GM23338 (cell line): ENCODE measurements around the gene SULF2. TPM values are rescaled to one million over a fixed set of nuclear protein-coding genes. Genes with fewer than 3 reads are reported as not detected.

Experiments used
- ATAC-seq: fragments of 200-7000 bp; cut with Tn5 transposase; 3 replicates; pipeline ENCODE4 v1.9.1; 2020
- DNase-seq: peaks from one replicate; pipeline ENCODE4 v3.0.0-alpha.2; 2015; ENCODE audit warnings: low spot score
- H2AFZ ChIP-seq: fragments of 200-600 bp; sonication (generic); 2 replicates; pipeline ENCODE4 v1.8.0; 2016; ENCODE audit warnings: antibody characterized with exemption, mild to moderate bottlenecking, moderate library complexity
- H3F3A ChIP-seq: fragments of 200-600 bp; sonication (generic); replicated peaks from 2 replicates; pipeline ENCODE4 v1.8.0; 2017; ENCODE audit warnings: antibody characterized with exemption, mixed run types, low read depth
- H3K27ac ChIP-seq: fragments of 200-600 bp; sonication (generic); 2 replicates; pipeline ENCODE4 v1.6.1; 2016; ENCODE audit warnings: low read depth
- H3K27me3 ChIP-seq: fragments of 200-600 bp; sonication (generic); 2 replicates; pipeline ENCODE4 v1.8.0; 2016; ENCODE audit warnings: mild to moderate bottlenecking, mixed run types, moderate library complexity; ENCODE audit not compliant: insufficient read depth
- H3K36me3 ChIP-seq: fragments of 200-600 bp; sonication (generic); 2 replicates; pipeline ENCODE4 v1.8.0; 2016; ENCODE audit warnings: mild to moderate bottlenecking; ENCODE audit not compliant: insufficient read depth
- H3K4me1 ChIP-seq: fragments of 200-600 bp; sonication (generic); 2 replicates; pipeline ENCODE4 v1.8.0; 2016; ENCODE audit warnings: mild to moderate bottlenecking, moderate library complexity; ENCODE audit not compliant: insufficient read depth
- H3K4me2 ChIP-seq: fragments of 200-600 bp; sonication (generic); 2 replicates; pipeline ENCODE4 v1.7.1; 2017; ENCODE audit warnings: mixed run types
- H3K4me3 ChIP-seq: fragments of 200-600 bp; sonication (generic); 2 replicates; pipeline ENCODE4 v1.6.1; 2016; ENCODE audit warnings: mixed run types
- H3K79me2 ChIP-seq: fragments of 200-600 bp; sonication (generic); replicated peaks from 2 replicates; pipeline ENCODE4 v1.8.0; 2017; ENCODE audit warnings: mild to moderate bottlenecking; ENCODE audit not compliant: insufficient read depth
- H3K9me2 ChIP-seq: fragments of 200-600 bp; sonication (generic); 2 replicates; pipeline ENCODE4 v1.8.0; 2017; ENCODE audit not compliant: insufficient read depth
- H4K20me1 ChIP-seq: fragments of 200-600 bp; sonication (generic); replicated peaks from 2 replicates; pipeline ENCODE4 v1.8.0; 2017; ENCODE audit warnings: mild to moderate bottlenecking; ENCODE audit not compliant: insufficient read depth
- H3K27ac Mint-ChIP-seq: 2 replicates; pipeline ENCODE4 v1.8.0; 2020; ENCODE audit warnings: inconsistent platforms, mild to moderate bottlenecking, moderate library complexity, mixed read lengths
- H3K27me3 Mint-ChIP-seq: 3 replicates; pipeline ENCODE4 v1.8.0; 2022; ENCODE audit warnings: low read depth, mild to moderate bottlenecking, moderate library complexity, mixed read lengths, inconsistent platforms; ENCODE audit not compliant: insufficient read depth, poor library complexity
- H3K36me3 Mint-ChIP-seq: 3 replicates; pipeline ENCODE4 v1.8.0; 2021; ENCODE audit warnings: low read depth, mild to moderate bottlenecking, inconsistent platforms, moderate library complexity, mixed read lengths
- H3K4me1 Mint-ChIP-seq: 3 replicates; pipeline ENCODE4 v1.8.0; 2020; ENCODE audit warnings: mild to moderate bottlenecking, inconsistent platforms, mixed read lengths
- H3K4me3 Mint-ChIP-seq: 3 replicates; pipeline ENCODE4 v1.8.0; 2021; ENCODE audit warnings: moderate library complexity, mild to moderate bottlenecking, inconsistent platforms, mixed read lengths
- H3K9me3 Mint-ChIP-seq: 3 replicates; pipeline ENCODE4 v1.8.0; 2020; ENCODE audit warnings: moderate library complexity, mild to moderate bottlenecking, inconsistent platforms, mixed read lengths
- CREB1 ChIP-seq: fragments of 250-450 bp; sonication (Bioruptor Pico); IDR thresholded peaks from 2 replicates; pipeline ENCODE4 v1.5.0; 2020; ENCODE audit warnings: low read depth, mild to moderate bottlenecking, moderate library complexity
- CTCF ChIP-seq, 2 experiments: fragments of 200-600 bp in 1 of 2; sonication (generic) in 1 of 2; conservative IDR thresholded peaks; 2 replicates each; pipeline versions ENCODE4 v1.5.1 to v1.6.1; 2016 to 2017; ENCODE audit warnings: antibody characterized with exemption in 2 of 2, low read depth in 2 of 2, mild to moderate bottlenecking in 2 of 2, moderate library complexity in 1 of 2
- ETS1 ChIP-seq: IDR thresholded peaks from 2 replicates; pipeline ENCODE4 v1.6.1; 2016; ENCODE audit warnings: antibody characterized with exemption
- EZH2 ChIP-seq: fragments of 200-600 bp; sonication (generic); IDR thresholded peaks from one replicate; pipeline ENCODE4 v1.8.0; 2017; ENCODE audit warnings: antibody characterized with exemption, mild to moderate bottlenecking, low read depth; ENCODE audit not compliant: unreplicated experiment
- EZH2phosphoT487 ChIP-seq: fragments of 200-600 bp; sonication (generic); IDR thresholded peaks from one replicate; pipeline ENCODE4 v1.8.1; 2018; ENCODE audit warnings: antibody characterized with exemption; ENCODE audit not compliant: unreplicated experiment
- JUNB ChIP-seq: IDR thresholded peaks from one replicate; pipeline ENCODE4 v1.6.1; 2016; ENCODE audit warnings: antibody characterized with exemption; ENCODE audit not compliant: unreplicated experiment
- NANOG ChIP-seq: IDR thresholded peaks from 2 replicates; pipeline ENCODE4 v1.6.1; 2016; ENCODE audit warnings: antibody characterized with exemption, borderline replicate concordance
- POLR2AphosphoS5 ChIP-seq: IDR thresholded peaks from 2 replicates; pipeline ENCODE4 v1.6.1; 2016; ENCODE audit warnings: antibody characterized with exemption, low read depth
- STAT1 ChIP-seq: IDR thresholded peaks from one replicate; pipeline ENCODE4 v1.6.1; 2016; ENCODE audit warnings: antibody characterized with exemption; ENCODE audit not compliant: unreplicated experiment
- ZNF114 ChIP-seq: fragments of 250-450 bp; sonication (Bioruptor Pico); IDR thresholded peaks from 2 replicates; pipeline ENCODE4 v1.5.0; 2020; ENCODE audit warnings: mild to moderate bottlenecking, moderate library complexity
- ZNF331 ChIP-seq: fragments of 250-450 bp; sonication (Bioruptor Pico); IDR thresholded peaks from 2 replicates; pipeline ENCODE4 v1.5.0; 2020; ENCODE audit warnings: low read depth, mild to moderate bottlenecking, moderate library complexity
- polyA plus RNA-seq: library from polyadenylated mRNA; unstranded; fragments of >200 nt; fragmentation: Nextera tagmentation; extraction: Ambion mirVana; gene quantifications from 2 replicates; pipeline ENCODE4 v1.2.1, GENCODE V29; 2016
- total RNA-seq: library from RNA; depleted of rRNA; stranded (reverse); fragments of >200 nt; shearing (Covaris generic); gene quantifications from 2 replicates; pipeline ENCODE4 v1.2.3, GENCODE V29; 2014
- TF ChIP-seq, protein P1 (sequence below): IDR thresholded peaks from one replicate; pipeline ENCODE4 v1.6.1; 2018; ENCODE audit warnings: antibody characterized with exemption; ENCODE audit not compliant: unreplicated experiment
- TF ChIP-seq, protein P2 (sequence below): fragments of 250-450 bp; sonication (Bioruptor Pico); IDR thresholded peaks from 2 replicates; pipeline ENCODE4 v1.5.0; 2020; ENCODE audit warnings: mild to moderate bottlenecking, moderate library complexity

SULF2 gene
- total and polyA plus RNA-seq, 2 experiments from 2014 or later, result 9.5 to 20.7 TPM

GRCh38 chr20:47773371-47773786 is 11.9 kb downstream of the SULF2 start:
- Mint-ChIP-seq H3K27ac (no peak overlapping the region), H3K9me3 (peaks cover 16% of the 10 kb centered on the region), H3K4me3 (no peak overlapping the region), H3K4me1 (peaks cover 11% of the 10 kb centered on the region), H3K27me3 (peaks cover 7% of the 10 kb centered on the region), H3K36me3 (peaks cover 16% of the 10 kb centered on the region)
- Histone ChIP-seq H3K4me2 (no peak overlapping the region), H2AFZ (no peak overlapping the region), H3K79me2 (no peaks in the 10 kb centered on the region), H3K4me1 (no peaks in the 10 kb centered on the region), H3K27me3 (no peaks in the 10 kb centered on the region), H3K36me3 (no peaks in the 10 kb centered on the region), H3K27ac (no peak overlapping the region), H3K9me2 (no peaks in the 10 kb centered on the region), H3K4me3 (no peak overlapping the region), H4K20me1 (no peaks in the 10 kb centered on the region), H3F3A (no peaks in the 10 kb centered on the region)
- no peak for TF ChIP-seq EZH2
- TF ChIP-seq EZH2phosphoT487, result no peak
- TF ChIP-seq NANOG, result no peak
- no peak for TF ChIP-seq CTCF (conservative IDR thresholded peaks at IDR 0.05; ENCODE audit: low read depth in 2 of 2)
- TF ChIP-seq, protein P1, sequence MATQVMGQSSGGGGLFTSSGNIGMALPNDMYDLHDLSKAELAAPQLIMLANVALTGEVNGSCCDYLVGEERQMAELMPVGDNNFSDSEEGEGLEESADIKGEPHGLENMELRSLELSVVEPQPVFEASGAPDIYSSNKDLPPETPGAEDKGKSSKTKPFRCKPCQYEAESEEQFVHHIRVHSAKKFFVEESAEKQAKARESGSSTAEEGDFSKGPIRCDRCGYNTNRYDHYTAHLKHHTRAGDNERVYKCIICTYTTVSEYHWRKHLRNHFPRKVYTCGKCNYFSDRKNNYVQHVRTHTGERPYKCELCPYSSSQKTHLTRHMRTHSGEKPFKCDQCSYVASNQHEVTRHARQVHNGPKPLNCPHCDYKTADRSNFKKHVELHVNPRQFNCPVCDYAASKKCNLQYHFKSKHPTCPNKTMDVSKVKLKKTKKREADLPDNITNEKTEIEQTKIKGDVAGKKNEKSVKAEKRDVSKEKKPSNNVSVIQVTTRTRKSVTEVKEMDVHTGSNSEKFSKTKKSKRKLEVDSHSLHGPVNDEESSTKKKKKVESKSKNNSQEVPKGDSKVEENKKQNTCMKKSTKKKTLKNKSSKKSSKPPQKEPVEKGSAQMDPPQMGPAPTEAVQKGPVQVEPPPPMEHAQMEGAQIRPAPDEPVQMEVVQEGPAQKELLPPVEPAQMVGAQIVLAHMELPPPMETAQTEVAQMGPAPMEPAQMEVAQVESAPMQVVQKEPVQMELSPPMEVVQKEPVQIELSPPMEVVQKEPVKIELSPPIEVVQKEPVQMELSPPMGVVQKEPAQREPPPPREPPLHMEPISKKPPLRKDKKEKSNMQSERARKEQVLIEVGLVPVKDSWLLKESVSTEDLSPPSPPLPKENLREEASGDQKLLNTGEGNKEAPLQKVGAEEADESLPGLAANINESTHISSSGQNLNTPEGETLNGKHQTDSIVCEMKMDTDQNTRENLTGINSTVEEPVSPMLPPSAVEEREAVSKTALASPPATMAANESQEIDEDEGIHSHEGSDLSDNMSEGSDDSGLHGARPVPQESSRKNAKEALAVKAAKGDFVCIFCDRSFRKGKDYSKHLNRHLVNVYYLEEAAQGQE, result no peak
- no peak for TF ChIP-seq STAT1
- TF ChIP-seq, protein P2, sequence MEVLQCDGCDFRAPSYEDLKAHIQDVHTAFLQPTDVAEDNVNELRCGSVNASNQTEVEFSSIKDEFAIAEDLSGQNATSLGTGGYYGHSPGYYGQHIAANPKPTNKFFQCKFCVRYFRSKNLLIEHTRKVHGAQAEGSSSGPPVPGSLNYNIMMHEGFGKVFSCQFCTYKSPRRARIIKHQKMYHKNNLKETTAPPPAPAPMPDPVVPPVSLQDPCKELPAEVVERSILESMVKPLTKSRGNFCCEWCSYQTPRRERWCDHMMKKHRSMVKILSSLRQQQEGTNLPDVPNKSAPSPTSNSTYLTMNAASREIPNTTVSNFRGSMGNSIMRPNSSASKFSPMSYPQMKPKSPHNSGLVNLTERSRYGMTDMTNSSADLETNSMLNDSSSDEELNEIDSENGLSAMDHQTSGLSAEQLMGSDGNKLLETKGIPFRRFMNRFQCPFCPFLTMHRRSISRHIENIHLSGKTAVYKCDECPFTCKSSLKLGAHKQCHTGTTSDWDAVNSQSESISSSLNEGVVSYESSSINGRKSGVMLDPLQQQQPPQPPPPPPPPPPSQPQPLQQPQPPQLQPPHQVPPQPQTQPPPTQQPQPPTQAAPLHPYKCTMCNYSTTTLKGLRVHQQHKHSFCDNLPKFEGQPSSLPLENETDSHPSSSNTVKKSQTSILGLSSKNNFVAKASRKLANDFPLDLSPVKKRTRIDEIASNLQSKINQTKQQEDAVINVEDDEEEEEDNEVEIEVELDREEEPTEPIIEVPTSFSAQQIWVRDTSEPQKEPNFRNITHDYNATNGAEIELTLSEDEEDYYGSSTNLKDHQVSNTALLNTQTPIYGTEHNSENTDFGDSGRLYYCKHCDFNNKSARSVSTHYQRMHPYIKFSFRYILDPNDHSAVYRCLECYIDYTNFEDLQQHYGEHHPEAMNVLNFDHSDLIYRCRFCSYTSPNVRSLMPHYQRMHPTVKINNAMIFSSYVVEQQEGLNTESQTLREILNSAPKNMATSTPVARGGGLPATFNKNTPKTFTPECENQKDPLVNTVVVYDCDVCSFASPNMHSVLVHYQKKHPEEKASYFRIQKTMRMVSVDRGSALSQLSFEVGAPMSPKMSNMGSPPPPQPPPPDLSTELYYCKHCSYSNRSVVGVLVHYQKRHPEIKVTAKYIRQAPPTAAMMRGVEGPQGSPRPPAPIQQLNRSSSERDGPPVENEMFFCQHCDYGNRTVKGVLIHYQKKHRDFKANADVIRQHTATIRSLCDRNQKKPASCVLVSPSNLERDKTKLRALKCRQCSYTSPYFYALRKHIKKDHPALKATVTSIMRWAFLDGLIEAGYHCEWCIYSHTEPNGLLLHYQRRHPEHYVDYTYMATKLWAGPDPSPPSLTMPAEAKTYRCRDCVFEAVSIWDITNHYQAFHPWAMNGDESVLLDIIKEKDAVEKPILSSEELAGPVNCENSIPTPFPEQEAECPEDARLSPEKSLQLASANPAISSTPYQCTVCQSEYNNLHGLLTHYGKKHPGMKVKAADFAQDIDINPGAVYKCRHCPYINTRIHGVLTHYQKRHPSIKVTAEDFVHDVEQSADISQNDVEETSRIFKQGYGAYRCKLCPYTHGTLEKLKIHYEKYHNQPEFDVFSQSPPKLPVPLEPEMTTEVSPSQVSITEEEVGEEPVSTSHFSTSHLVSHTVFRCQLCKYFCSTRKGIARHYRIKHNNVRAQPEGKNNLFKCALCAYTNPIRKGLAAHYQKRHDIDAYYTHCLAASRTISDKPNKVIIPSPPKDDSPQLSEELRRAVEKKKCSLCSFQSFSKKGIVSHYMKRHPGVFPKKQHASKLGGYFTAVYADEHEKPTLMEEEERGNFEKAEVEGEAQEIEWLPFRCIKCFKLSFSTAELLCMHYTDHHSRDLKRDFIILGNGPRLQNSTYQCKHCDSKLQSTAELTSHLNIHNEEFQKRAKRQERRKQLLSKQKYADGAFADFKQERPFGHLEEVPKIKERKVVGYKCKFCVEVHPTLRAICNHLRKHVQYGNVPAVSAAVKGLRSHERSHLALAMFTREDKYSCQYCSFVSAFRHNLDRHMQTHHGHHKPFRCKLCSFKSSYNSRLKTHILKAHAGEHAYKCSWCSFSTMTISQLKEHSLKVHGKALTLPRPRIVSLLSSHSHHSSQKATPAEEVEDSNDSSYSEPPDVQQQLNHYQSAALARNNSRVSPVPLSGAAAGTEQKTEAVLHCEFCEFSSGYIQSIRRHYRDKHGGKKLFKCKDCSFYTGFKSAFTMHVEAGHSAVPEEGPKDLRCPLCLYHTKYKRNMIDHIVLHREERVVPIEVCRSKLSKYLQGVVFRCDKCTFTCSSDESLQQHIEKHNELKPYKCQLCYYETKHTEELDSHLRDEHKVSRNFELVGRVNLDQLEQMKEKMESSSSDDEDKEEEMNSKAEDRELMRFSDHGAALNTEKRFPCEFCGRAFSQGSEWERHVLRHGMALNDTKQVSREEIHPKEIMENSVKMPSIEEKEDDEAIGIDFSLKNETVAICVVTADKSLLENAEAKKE (CRISPR knock-in tag), result no peak
- TF ChIP-seq ZNF114 (CRISPR knock-in tag), result no peak
- no peak for TF ChIP-seq JUNB
- TF ChIP-seq POLR2AphosphoS5, result no peak
- TF ChIP-seq ZNF331 (CRISPR knock-in tag), result no peak
- TF ChIP-seq ETS1, result no peak
- TF ChIP-seq CREB1 (CRISPR knock-in tag), result no peak
- no peak for DNase-seq
- no peak for ATAC-seq
